Esophagus muscularis mucosa (tissue), 3 donors: ENCODE results near the gene NCKAP1.

Experiments used
- POLR2A ChIP-seq: fragments of 450-650 bp; IDR thresholded peaks from one replicate; pipeline ENCODE4 v1.6.1; 2017; ENCODE audit warnings: antibody characterized with exemption, moderate library complexity, mild to moderate bottlenecking, low read depth
- TF ChIP-seq, protein P1 (sequence below), 3 experiments: fragments of 200-600 bp in 2 of 3; fragments of 450-650 bp in 1 of 3; sonication (generic) in 2 of 3; IDR thresholded peaks; one replicate each; pipeline ENCODE4 v1.5.1; 2017 to 2019; ENCODE audit warnings: antibody characterized with exemption in 3 of 3, mild to moderate bottlenecking in 2 of 3, moderate library complexity in 1 of 3

DNA sequence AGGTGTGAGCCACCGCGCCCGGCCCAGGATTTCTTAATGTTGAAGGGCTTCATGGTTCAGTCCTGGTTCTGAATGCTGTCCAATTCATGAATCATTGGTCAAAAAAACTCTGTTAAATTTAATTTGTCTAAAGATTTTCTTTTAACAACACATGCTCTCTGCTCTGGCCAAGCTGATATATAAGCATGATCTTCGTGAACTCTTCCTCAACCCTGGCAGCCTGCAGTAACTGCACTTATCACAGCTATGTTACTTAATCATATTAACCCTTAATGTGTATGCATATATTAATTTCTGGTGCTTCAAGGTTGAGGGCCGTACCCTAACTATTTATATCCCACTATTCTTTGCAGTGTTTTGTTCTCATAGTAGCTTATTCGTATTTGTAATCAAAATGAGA is 142.5 kb downstream of the NCKAP1 start:
- TF ChIP-seq, protein P1, sequence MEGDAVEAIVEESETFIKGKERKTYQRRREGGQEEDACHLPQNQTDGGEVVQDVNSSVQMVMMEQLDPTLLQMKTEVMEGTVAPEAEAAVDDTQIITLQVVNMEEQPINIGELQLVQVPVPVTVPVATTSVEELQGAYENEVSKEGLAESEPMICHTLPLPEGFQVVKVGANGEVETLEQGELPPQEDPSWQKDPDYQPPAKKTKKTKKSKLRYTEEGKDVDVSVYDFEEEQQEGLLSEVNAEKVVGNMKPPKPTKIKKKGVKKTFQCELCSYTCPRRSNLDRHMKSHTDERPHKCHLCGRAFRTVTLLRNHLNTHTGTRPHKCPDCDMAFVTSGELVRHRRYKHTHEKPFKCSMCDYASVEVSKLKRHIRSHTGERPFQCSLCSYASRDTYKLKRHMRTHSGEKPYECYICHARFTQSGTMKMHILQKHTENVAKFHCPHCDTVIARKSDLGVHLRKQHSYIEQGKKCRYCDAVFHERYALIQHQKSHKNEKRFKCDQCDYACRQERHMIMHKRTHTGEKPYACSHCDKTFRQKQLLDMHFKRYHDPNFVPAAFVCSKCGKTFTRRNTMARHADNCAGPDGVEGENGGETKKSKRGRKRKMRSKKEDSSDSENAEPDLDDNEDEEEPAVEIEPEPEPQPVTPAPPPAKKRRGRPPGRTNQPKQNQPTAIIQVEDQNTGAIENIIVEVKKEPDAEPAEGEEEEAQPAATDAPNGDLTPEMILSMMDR (IDR thresholded peaks at IDR 0.05), result no peak
- no peak for TF ChIP-seq POLR2A
